ENCODE data around the gene TMEM183A. TPM values are rescaled to one million over a fixed set of nuclear protein-coding genes. Genes with fewer than 3 reads are reported as not detected.
A peak's percentile ranks its signal among the peaks of the same experiment; 100 is the strongest.

TMEM183A gene
- total and polyA plus RNA-seq, 9 of the 15 experiments (the other 6 are each of a cell fraction or from before 2014, with no cell fraction given) = 23.4 to 190 (median 124) TPM

- TF ChIP-seq ZBTB34 (CRISPR knock-in tag; IDR thresholded peaks at IDR 0.05) (no peak), IRF9 (tag; IDR thresholded peaks at IDR 0.05) (no peak), ZNF586 (CRISPR knock-in tag; conservative IDR thresholded peaks at IDR 0.05) (no peak), ESRRA (IDR thresholded peaks at IDR 0.05; ENCODE audit: borderline replicate concordance, low read depth) (0 out of 2 replicates have a peak, but pooled peaks have one; percentile 13), ARHGAP35 (IDR thresholded peaks at IDR 0.05; ENCODE audit: partially characterized antibody) (no peak), HOMEZ (CRISPR knock-in tag; IDR thresholded peaks at IDR 0.05) (no peak), COPS2 (conservative IDR thresholded peaks at IDR 0.05) (no peak), ELF1 (tag; IDR thresholded peaks at IDR 0.05) (no peak)
These were observed 48.5 kb upstream of the TMEM183A start (continued) for GRCh38 chr1:202958544-202959275.
